ENCODE measurements around the gene SH3YL1. TPM values are rescaled to one million over a fixed set of nuclear protein-coding genes. Genes with fewer than 3 reads are reported as not detected.

SH3YL1 gene
- total RNA-seq, 1 experiment from 2014 or later = 84.7 TPM

DNA sequence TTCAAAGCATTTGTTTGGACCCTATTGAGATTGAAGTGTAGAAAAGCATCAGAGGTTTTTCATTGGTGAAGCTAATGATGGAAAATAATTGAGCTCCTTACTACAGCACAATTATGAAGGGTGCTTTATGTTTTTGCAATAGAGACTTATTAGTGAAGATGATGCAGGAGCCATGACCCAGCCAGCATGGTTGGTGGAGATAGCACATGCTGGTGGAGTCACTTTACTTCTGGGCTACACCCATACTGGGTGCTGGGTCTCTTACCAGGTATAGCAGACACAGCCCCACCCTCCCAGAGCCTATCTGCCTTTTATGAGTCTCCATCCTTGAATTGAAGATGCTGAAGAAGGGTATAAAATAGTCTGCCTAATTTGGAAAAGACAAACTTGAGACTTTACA lies 4.5 kb upstream of the SH3YL1 start:
- TF ChIP-seq EZH2 (IDR thresholded peaks at IDR 0.05; ENCODE audit: low read depth) (no peak), CTCF (conservative IDR thresholded peaks at IDR 0.05) (no peak)
- no peak overlapping the region for H2AFZ ChIP-seq
- DNase-seq = no peak
- no TSS peak for BruUV-seq (replicated peaks)
- peaks cover 90% of the 10 kb centered on the region for H3K79me2 ChIP-seq (ENCODE audit: low read depth)
- H3K36me3 ChIP-seq (ENCODE audit: low read depth) = peaks cover 26% of the 10 kb centered on the region
- intact Hi-C loops (cut with micrococcal nuclease; ENCODE audit: unreplicated experiment) = no loop called here
- no peak overlapping the region for H3K4me3 ChIP-seq
- H3K9me2 ChIP-seq (ENCODE audit: insufficient read depth) = no peaks in the 10 kb centered on the region
- H4K20me1 ChIP-seq (ENCODE audit: insufficient read depth) = peaks cover 76% of the 10 kb centered on the region
- H3F3A ChIP-seq (ENCODE audit: insufficient read depth, low read depth) = peaks cover 7% of the 10 kb centered on the region; the same call in 1 of the 2 replicates
- peaks cover 18% of the 10 kb centered on the region for H3K4me1 ChIP-seq (replicated peaks; ENCODE audit: insufficient read depth)
- H3K4me2 ChIP-seq = no peak overlapping the region
- no peaks in the 10 kb centered on the region; the same call in 1 of the 2 replicates for H3K9me3 ChIP-seq (ENCODE audit: insufficient read depth, low read depth)
- no peak overlapping the region for H3K27ac ChIP-seq
- CTCF ChIA-PET = no interaction called here
- no peaks in the 10 kb centered on the region for H3K27me3 ChIP-seq (ENCODE audit: insufficient read depth, low read depth)
- POLR2A ChIA-PET (ENCODE audit: unreplicated experiment) = no interaction called here

DNA sequence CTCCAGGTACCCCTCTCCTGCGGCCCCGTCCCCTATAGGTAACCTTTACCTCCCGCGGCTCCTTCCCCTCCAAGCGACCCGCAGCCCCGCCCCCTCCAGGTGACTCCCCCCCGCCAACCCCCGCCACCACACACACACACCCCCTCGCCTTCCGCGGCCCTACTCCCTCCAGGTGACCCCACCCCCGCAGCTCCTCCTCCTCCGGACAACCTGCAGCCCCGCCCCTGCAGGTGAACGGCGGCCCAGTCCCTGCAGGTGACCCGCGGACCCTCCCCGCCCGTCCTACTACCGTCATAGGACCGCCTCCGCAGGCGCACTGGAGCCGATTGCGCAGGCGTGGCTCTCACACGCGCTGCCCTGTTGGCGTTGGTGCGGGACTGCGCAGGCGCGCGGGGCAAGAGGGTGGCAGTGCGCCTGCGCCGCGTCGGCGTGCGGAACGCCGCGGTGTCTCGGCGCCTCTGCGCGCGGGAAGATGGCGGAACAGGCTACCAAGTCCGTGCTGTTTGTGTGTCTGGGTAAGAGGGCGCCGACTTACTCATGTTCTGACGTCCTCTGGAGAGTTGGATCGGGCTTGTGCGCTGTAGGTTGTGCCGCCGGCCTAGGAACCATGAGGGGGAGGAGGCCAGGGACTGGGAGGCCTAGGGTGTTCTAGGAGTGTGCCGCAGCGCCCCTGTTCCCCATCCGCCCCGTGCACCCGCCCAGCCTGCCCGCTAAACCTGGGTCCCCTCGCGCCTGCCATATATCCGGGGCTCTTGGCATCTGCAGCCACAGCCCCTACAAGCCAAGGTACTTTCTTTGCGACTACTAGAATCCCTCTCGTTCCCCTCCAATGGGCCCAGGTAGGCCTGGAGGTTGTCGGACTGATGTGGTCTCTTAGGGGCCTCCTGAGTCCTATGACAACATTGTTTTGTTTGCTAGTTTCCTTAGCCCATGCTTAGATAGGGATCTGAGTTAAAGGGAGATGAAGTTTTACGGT lies 949 bp upstream of the SH3YL1 start, which contains the start of gene ACP1:
Gene ACP1 (plus strand): TSS at position 455 of the 976 bp plus-strand sequence. CDS start 18 bp downstream, at position 473.
- no peaks in the 10 kb centered on the region for H3K27me3 ChIP-seq (ENCODE audit: insufficient read depth, low read depth)
- no peak for TF ChIP-seq EZH2 (IDR thresholded peaks at IDR 0.05; ENCODE audit: low read depth)
- TF ChIP-seq CTCF (conservative IDR thresholded peaks at IDR 0.05) = no peak
- peak within 1 kb of the TSS; percentile 93 for H3K27ac ChIP-seq
- no peaks in the 10 kb centered on the region for H3K9me2 ChIP-seq (ENCODE audit: insufficient read depth)
- intact Hi-C loops (cut with micrococcal nuclease; ENCODE audit: unreplicated experiment) = loop anchor here (1.0 kb wide), 3 partner anchors 161 to 412 kb away; partner anchors contain the start of gene FAM110C
- peaks cover 90% of the 10 kb centered on the region for H3K79me2 ChIP-seq (ENCODE audit: low read depth)
- ChIA-PET CTCF (interaction anchor here (0.6 kb wide), 1 partner anchor 371 kb away, joined by 3 read pairs; no protein-coding TSS in a partner anchor), POLR2A (ENCODE audit: unreplicated experiment) (interaction anchor here (0.7 kb wide), 2 partner anchors 21 to 45 kb away, joined by 3 read pairs; no protein-coding TSS in a partner anchor)
- DNase-seq = peak; percentile 93 to 98
- BruUV-seq (replicated peaks) = TSS peak; percentile 42
- peaks cover 37% of the 10 kb centered on the region for H3K36me3 ChIP-seq (ENCODE audit: low read depth)
- H3K4me1 ChIP-seq (replicated peaks; ENCODE audit: insufficient read depth) = peaks cover 33% of the 10 kb centered on the region
- H3K4me2 ChIP-seq = peak within 1 kb of the TSS; percentile 93
- H3K4me3 ChIP-seq = peak within 1 kb of the TSS; percentile 83
- peaks cover 15% of the 10 kb centered on the region for H3K9me3 ChIP-seq (ENCODE audit: insufficient read depth, low read depth)
- peak within 1 kb of the TSS; percentile 81 for H2AFZ ChIP-seq
- H3F3A ChIP-seq (ENCODE audit: insufficient read depth, low read depth) = peaks cover 7% of the 10 kb centered on the region; the same call in 1 of the 2 replicates
- H4K20me1 ChIP-seq (ENCODE audit: insufficient read depth) = peaks cover 44% of the 10 kb centered on the region

- POLR2A ChIA-PET (ENCODE audit: unreplicated experiment) = no interaction called here
- peak overlapping the region; percentile 93 for H3K27ac ChIP-seq
- TSS peak; percentile 52 for BruUV-seq (replicated peaks)
- no peak for DNase-seq
- peaks cover 46% of the 10 kb centered on the region for H3K36me3 ChIP-seq (ENCODE audit: low read depth)
- H3K9me2 ChIP-seq (ENCODE audit: insufficient read depth) = no peaks in the 10 kb centered on the region
- peaks cover 7% of the 10 kb centered on the region; the same call in 1 of the 2 replicates for H3F3A ChIP-seq (ENCODE audit: insufficient read depth, low read depth)
- peak overlapping the region; percentile 82 for H3K4me3 ChIP-seq
- intact Hi-C loops (cut with micrococcal nuclease; ENCODE audit: unreplicated experiment) = no loop called here
- TF ChIP-seq EZH2 (IDR thresholded peaks at IDR 0.05; ENCODE audit: low read depth) (no peak), CTCF (conservative IDR thresholded peaks at IDR 0.05) (no peak)
- no peaks in the 10 kb centered on the region for H3K27me3 ChIP-seq (ENCODE audit: insufficient read depth, low read depth)
- peak overlapping the region; percentile 81 for H2AFZ ChIP-seq
- peaks cover 24% of the 10 kb centered on the region for H3K9me3 ChIP-seq (ENCODE audit: insufficient read depth, low read depth)
- H3K79me2 ChIP-seq (ENCODE audit: low read depth) = peaks cover 76% of the 10 kb centered on the region
- H3K4me1 ChIP-seq (replicated peaks; ENCODE audit: insufficient read depth) = peaks cover 33% of the 10 kb centered on the region
- peak overlapping the region; percentile 86 for H3K4me2 ChIP-seq
- CTCF ChIA-PET = no interaction called here
- H4K20me1 ChIP-seq (ENCODE audit: insufficient read depth) = peaks cover 28% of the 10 kb centered on the region
Observed at GRCh38 chr2:263022-263738, 652 bp downstream of the SH3YL1 start.
